Left lung (tissue), 10 donors: ENCODE measurements around the gene HOXA2. TPM values are rescaled to one million over a fixed set of nuclear protein-coding genes. Genes with fewer than 3 reads are reported as not detected.

ENCODE experiments used
- ATAC-seq: fragments of 200-7000 bp; cut with Tn5 transposase; one replicate; pipeline ENCODE4 v1.9.1; 2020; ENCODE audit warnings: moderate library complexity
- DNase-seq, 4 donors: peaks; one replicate each; pipeline ENCODE4 v3.0.0-alpha.2; 2013 to 2020
- H3K27ac ChIP-seq, 2 donors: fragments of 200-600 bp; sonication (generic) in 1 of 2; one replicate each; pipeline versions ENCODE4 v1.5.0 to v1.8.0; 2020 to 2021
- H3K27me3 ChIP-seq, 2 donors: fragments of 200-600 bp; sonication (generic) in 1 of 2; one replicate each; pipeline versions ENCODE4 v1.5.0 to v1.8.0; 2020 to 2021
- H3K36me3 ChIP-seq, 2 donors: fragments of 200-600 bp; sonication (generic) in 1 of 2; one replicate each; pipeline versions ENCODE4 v1.5.0 to v1.8.0; 2020 to 2021
- H3K4me1 ChIP-seq, 2 donors: fragments of 200-600 bp; one replicate each; pipeline ENCODE4 v1.8.0; 2021
- H3K4me3 ChIP-seq, 2 donors: fragments of 200-600 bp; sonication (generic) in 1 of 2; one replicate each; pipeline versions ENCODE4 v1.5.0 to v1.8.0; 2020 to 2021; ENCODE audit warnings: mild to moderate bottlenecking in 1 of 2
- H3K9me3 ChIP-seq, 2 donors: fragments of 200-600 bp; sonication (generic) in 1 of 2; one replicate each; pipeline versions ENCODE4 v1.5.0 to v1.8.0; 2020 to 2021
- CTCF ChIP-seq, 2 donors: fragments of 200-600 bp; sonication (generic) in 1 of 2; IDR thresholded peaks; one replicate each; pipeline versions ENCODE4 v1.5.0 to v1.8.0; 2021; ENCODE audit warnings: antibody characterized with exemption in 2 of 2
- intact Hi-C, 2 donors: fragments of 100-400 bp; cut with DNase I; formaldehyde crosslinking; loops; one replicate each; pipeline versions ENCODE4 v1.11.2 to v1.14.2; 2022
- polyA plus RNA-seq, 6 donors: library from polyadenylated mRNA; unstranded; fragments of 120-200 nt; gene quantifications; one replicate each; pipeline ENCODE4 v1.2.1, GENCODE V29; 2013; ENCODE audit not compliant: insufficient read length in 6 of 6
- total RNA-seq, 2 donors: library from RNA; stranded (reverse); fragmentation: NEBNext Ultra II Directional; extraction: Animal tissue kit (Norgen Biotek cat#: 25700); gene quantifications; one replicate each; pipeline ENCODE4 v1.2.1, GENCODE V29; 2021
- donor health status: DM: no; HTN: yes; CAD: no.
- donor health status: DM: no; HTN: no; CAD: no.

Gene HOXA2
- total and polyA plus RNA-seq, 8 donors = 0.61 to 19.6 (median 17.6) TPM

- Histone ChIP-seq H3K27ac (peak overlapping the region; percentile 82 to 90), H3K9me3 (no peaks in the 10 kb centered on the region), H3K36me3 (no peaks in the 10 kb centered on the region), H3K27me3 (peaks cover 25 to 81% of the 10 kb centered on the region in 2 donors), H3K4me3 (peak overlapping the region; percentile 7 to 22), H3K4me1 (peaks cover 10 to 23% of the 10 kb centered on the region in 2 donors)
- DNase-seq = peak in 2 of 4 donors; percentile 49 to 77
- TF ChIP-seq CTCF (IDR thresholded peaks at IDR 0.05) = no peak
- intact Hi-C loops = no loop called here
- ATAC-seq = peak; percentile 9
These were observed 5.2 kb upstream of the HOXA2 start for GRCh38 chr7:27107391-27108381.

GRCh38 chr7:27106901-27107240 lies 4.4 kb upstream of the HOXA2 start:
- DNase-seq = no peak
- peaks cover 31 to 89% of the 10 kb centered on the region in 2 donors for H3K27me3 ChIP-seq
- H3K4me3 ChIP-seq = peak overlapping the region; percentile 7 to 22
- no peak for TF ChIP-seq CTCF (IDR thresholded peaks at IDR 0.05)
- H3K27ac ChIP-seq = peak overlapping the region; percentile 82 to 90
- no peak for ATAC-seq
- no peaks in the 10 kb centered on the region for H3K9me3 ChIP-seq
- intact Hi-C loops = no loop called here
- no peaks in the 10 kb centered on the region for H3K36me3 ChIP-seq
- H3K4me1 ChIP-seq = peaks cover 10 to 32% of the 10 kb centered on the region in 2 donors

- Histone ChIP-seq H3K27me3 (peaks cover 32 to 91% of the 10 kb centered on the region in 2 donors), H3K9me3 (no peaks in the 10 kb centered on the region), H3K4me1 (peaks cover 10 to 37% of the 10 kb centered on the region in 2 donors), H3K36me3 (no peaks in the 10 kb centered on the region), H3K4me3 (peak overlapping the region; percentile 7 to 22), H3K27ac (peak overlapping the region; percentile 82 to 90)
- intact Hi-C loops = no loop called here
- TF ChIP-seq CTCF (IDR thresholded peaks at IDR 0.05) = no peak
- peak in 3 of 4 donors; percentile 36 to 77 (median 66) for DNase-seq
- ATAC-seq = no peak
These were observed 3.9 kb upstream of the HOXA2 start for GRCh38 chr7:27106181-27106900.

- intact Hi-C loops = no loop called here
- peak overlapping the region; percentile 82 to 90 for H3K27ac ChIP-seq
- H3K4me1 ChIP-seq = peaks cover 10 to 39% of the 10 kb centered on the region in 2 donors
- ATAC-seq (no peak), DNase-seq (peak in 2 of 4 donors; percentile 30 to 44)
- peaks cover 32 to 92% of the 10 kb centered on the region in 2 donors for H3K27me3 ChIP-seq
- no peaks in the 10 kb centered on the region for H3K9me3 ChIP-seq
- peaks cover 0 to 5% of the 10 kb centered on the region in 2 donors for H3K36me3 ChIP-seq
- no peak overlapping the region for H3K4me3 ChIP-seq
- TF ChIP-seq CTCF (IDR thresholded peaks at IDR 0.05) = no peak
These were observed 3.0 kb upstream of the HOXA2 start for GRCh38 chr7:27105301-27106031.
